Gastrocnemius medialis (tissue), 4 donors: ENCODE results near the gene ADARB1. TPM values are rescaled to one million over a fixed set of nuclear protein-coding genes. Genes with fewer than 3 reads are reported as not detected.

Source experiments
- ATAC-seq, 2 donors: fragments of 150-250 bp; one replicate each; pipeline ENCODE4 v1.9.1; 2016
- DNase-seq, 2 donors: peaks; one replicate each; pipeline ENCODE4 v3.0.0-alpha.2; 2019
- H3K27ac ChIP-seq, 4 donors: fragments of 200-600 bp; sonication (generic); 1 replicate in 1 of 4; 2 replicates in 3 of 4; pipeline ENCODE4 v1.5.1; 2016 to 2018; ENCODE audit warnings: mild to moderate bottlenecking in 2 of 4, moderate library complexity in 1 of 4
- H3K27me3 ChIP-seq, 3 donors: fragments of 200-600 bp; sonication (generic) in 2 of 3; 1 replicate in 1 of 3; 2 replicates in 2 of 3; pipeline versions ENCODE4 v1.5.1 to v1.6.0; 2016 to 2019; ENCODE audit warnings: mild to moderate bottlenecking in 1 of 3, moderate library complexity in 1 of 3
- H3K36me3 ChIP-seq, 2 donors: fragments of 200-600 bp; sonication (generic) in 1 of 2; one replicate each; pipeline ENCODE4 v1.5.1; 2017 to 2018
- H3K4me1 ChIP-seq, 2 donors: fragments of 200-600 bp; sonication (generic) in 1 of 2; one replicate each; pipeline ENCODE4 v1.5.1; 2016 to 2017; ENCODE audit warnings: mild to moderate bottlenecking in 2 of 2
- H3K4me3 ChIP-seq, 4 donors: fragments of 200-600 bp; sonication (generic) in 3 of 4; 1 replicate in 1 of 4; 2 replicates in 3 of 4; pipeline ENCODE4 v1.5.1; 2016 to 2019; ENCODE audit warnings: mild to moderate bottlenecking in 2 of 4
- H3K9me3 ChIP-seq, 3 donors: fragments of 200-600 bp; sonication (generic) in 2 of 3; 1 replicate in 1 of 3; 2 replicates in 2 of 3; pipeline ENCODE4 v1.5.1; 2016 to 2019
- CTCF ChIP-seq, 5 experiments: fragments of 450-650 bp in 3 of 5; fragments of 200-600 bp in 2 of 5; sonication (generic) in 2 of 5; IDR thresholded peaks in 4 of 5; conservative IDR thresholded peaks in 1 of 5; 1 replicate in 4 of 5; 2 replicates in 1 of 5; pipeline ENCODE4 v1.5.1; 2016 to 2019; ENCODE audit warnings: antibody characterized with exemption in 5 of 5, mild to moderate bottlenecking in 3 of 5, moderate library complexity in 3 of 5
- POLR2A ChIP-seq, 2 donors: fragments of 450-650 bp; IDR thresholded peaks; one replicate each; pipeline ENCODE4 v1.6.1; 2017; ENCODE audit warnings: antibody characterized with exemption in 2 of 2, mild to moderate bottlenecking in 2 of 2, moderate library complexity in 2 of 2
- in situ Hi-C, 4 donors: fragments of 200-750 bp; cut with MboI; loops; one replicate each; pipeline versions ENCODE4 v1.15.0 to v1.8.0; 2017; ENCODE audit warnings: low sequenced_read_pairs in 4 of 4
- intact Hi-C: fragments of 100-400 bp; cut with DNase I; formaldehyde crosslinking; loops from one replicate; pipeline ENCODE4 v1.15.1; 2023; ENCODE audit warnings: low total_unique reads
- total RNA-seq, 4 donors: library from RNA; depleted of rRNA; stranded (reverse); fragments of >200 nt; gene quantifications; one replicate each; pipeline versions ENCODE4 v1.1.0 to v1.2.3, GENCODE V29; 2016

The ADARB1 gene
- total RNA-seq, 4 donors from 2014 or later = 5.9 to 11.5 (median 6.9) TPM

- Histone ChIP-seq H3K4me3 (no peak overlapping the region), H3K27ac (no peak overlapping the region), H3K4me1 (no peaks in the 10 kb centered on the region), H3K36me3 (peaks cover 5 to 60% of the 10 kb centered on the region in 2 donors), H3K9me3 (peaks cover 0 to 11% (median 8%) of the 10 kb centered on the region in 3 donors), H3K27me3 (no peaks in the 10 kb centered on the region)
- intact Hi-C loops = no loop called here
- DNase-seq (no peak), ATAC-seq (no peak)
- in situ Hi-C loops = no loop called here
- no peak for TF ChIP-seq POLR2A (IDR thresholded peaks at IDR 0.05)
Measured at GRCh38 chr21:45182958-45183357, 108.6 kb downstream of the ADARB1 start.

- Histone ChIP-seq H3K9me3 (peaks cover 0 to 15% (median 8%) of the 10 kb centered on the region in 3 donors), H3K36me3 (peaks cover 5 to 65% of the 10 kb centered on the region in 2 donors), H3K4me1 (no peaks in the 10 kb centered on the region), H3K4me3 (no peak overlapping the region), H3K27ac (no peak overlapping the region), H3K27me3 (no peaks in the 10 kb centered on the region)
- DNase-seq (no peak), ATAC-seq (no peak)
- in situ Hi-C loops (no loop called here), intact Hi-C loops (no loop called here)
- no peak for TF ChIP-seq POLR2A (IDR thresholded peaks at IDR 0.05)
- TF ChIP-seq CTCF (IDR thresholded peaks at IDR 0.05 in 4 of 5, conservative IDR thresholded peaks at IDR 0.05 in 1 of 5) = no peak
Measured at GRCh38 chr21:45183852-45184251, 109.5 kb downstream of the ADARB1 start.

GRCh38 chr21:45184869-45185268 is 110.5 kb downstream of the ADARB1 start:
- Histone ChIP-seq H3K4me1 (no peaks in the 10 kb centered on the region), H3K9me3 (peaks cover 0 to 16% (median 8%) of the 10 kb centered on the region in 3 donors), H3K36me3 (peaks cover 5 to 75% of the 10 kb centered on the region in 2 donors), H3K27me3 (no peaks in the 10 kb centered on the region), H3K27ac (no peak overlapping the region), H3K4me3 (no peak overlapping the region)
- in situ Hi-C loops = no loop called here
- no peak for DNase-seq
- TF ChIP-seq POLR2A (IDR thresholded peaks at IDR 0.05) (no peak), CTCF (IDR thresholded peaks at IDR 0.05 in 4 of 5, conservative IDR thresholded peaks at IDR 0.05 in 1 of 5) (no peak)
- no peak for ATAC-seq
- intact Hi-C loops = no loop called here

GRCh38 chr21:45186709-45187108 is 112.3 kb downstream of the ADARB1 start:
- ATAC-seq (no peak), DNase-seq (no peak)
- Histone ChIP-seq H3K27me3 (no peaks in the 10 kb centered on the region), H3K27ac (no peak overlapping the region), H3K4me1 (no peaks in the 10 kb centered on the region), H3K36me3 (peaks cover 5 to 74% of the 10 kb centered on the region in 2 donors), H3K9me3 (peaks cover 0 to 19% (median 8%) of the 10 kb centered on the region in 3 donors), H3K4me3 (peak overlapping the region in 1 of 4 donors; percentile 32)
- no peak for TF ChIP-seq CTCF (IDR thresholded peaks at IDR 0.05 in 4 of 5, conservative IDR thresholded peaks at IDR 0.05 in 1 of 5)
- no peak for TF ChIP-seq POLR2A (IDR thresholded peaks at IDR 0.05)
- intact Hi-C loops = no loop called here
- in situ Hi-C loops = no loop called here

GRCh38 chr21:45187646-45188045 is 113.3 kb downstream of the ADARB1 start:
- Histone ChIP-seq H3K4me3 (no peak overlapping the region), H3K27me3 (no peaks in the 10 kb centered on the region), H3K9me3 (peaks cover 0 to 19% (median 8%) of the 10 kb centered on the region in 3 donors), H3K4me1 (no peaks in the 10 kb centered on the region), H3K27ac (no peak overlapping the region), H3K36me3 (peaks cover 5 to 74% of the 10 kb centered on the region in 2 donors)
- intact Hi-C loops = no loop called here
- in situ Hi-C loops = no loop called here
- TF ChIP-seq POLR2A (IDR thresholded peaks at IDR 0.05) (no peak), CTCF (IDR thresholded peaks at IDR 0.05 in 4 of 5, conservative IDR thresholded peaks at IDR 0.05 in 1 of 5) (no peak)
- ATAC-seq (no peak), DNase-seq (no peak)
